HepG2 (cell line): ENCODE measurements around the gene ABCB8.

Experiments
- CREM ChIP-seq, 2 experiments: sonication (generic) in 1 of 2; formaldehyde crosslinking in 1 of 2; IDR thresholded peaks; 2 replicates each; pipeline versions ENCODE4 v1.4.0 to v1.6.1; 2016 to 2020; ENCODE audit warnings: antibody characterized with exemption in 1 of 2, mild to moderate bottlenecking in 1 of 2, missing genetic modification reagents in 1 of 2
- EP300 ChIP-seq, 3 experiments: sonication (generic) in 1 of 3; formaldehyde crosslinking in 1 of 3; IDR thresholded peaks; 2 replicates each; pipeline versions ENCODE4 v1.5.1 to v1.6.1; 2011 to 2020; ENCODE audit warnings: low read depth in 2 of 3, low read length in 2 of 3, borderline replicate concordance in 1 of 3, improper control_type of control experiment in 1 of 3, mild to moderate bottlenecking in 1 of 3, missing genetic modification reagents in 1 of 3, moderate library complexity in 1 of 3
- FOXM1 ChIP-seq: sonication (generic); formaldehyde crosslinking; IDR thresholded peaks from 2 replicates; pipeline ENCODE4 v1.5.0; 2020; ENCODE audit warnings: missing genetic modification reagents
- HNF4A ChIP-seq: sonication (generic); formaldehyde crosslinking; IDR thresholded peaks from 2 replicates; pipeline ENCODE4 v1.4.0; 2020; ENCODE audit warnings: missing genetic modification reagents
- KAT7 ChIP-seq: IDR thresholded peaks from 2 replicates; pipeline ENCODE4 v1.6.1; 2018; ENCODE audit warnings: borderline replicate concordance, missing compliant biosample characterization
- NFE2L1 ChIP-seq: sonication (generic); formaldehyde crosslinking; IDR thresholded peaks from 2 replicates; pipeline ENCODE4 v1.4.0; 2020; ENCODE audit warnings: missing genetic modification reagents, mild to moderate bottlenecking, borderline replicate concordance
- ZZZ3 ChIP-seq: sonication (generic); formaldehyde crosslinking; IDR thresholded peaks from 2 replicates; pipeline ENCODE4 v1.4.0; 2020; ENCODE audit warnings: missing genetic modification reagents, mild to moderate bottlenecking, borderline replicate concordance
- TF ChIP-seq, protein P1 (sequence below): sonication (generic); formaldehyde crosslinking; IDR thresholded peaks from 2 replicates; pipeline ENCODE4 v1.4.0; 2020; ENCODE audit warnings: missing genetic modification reagents
- TF ChIP-seq, protein P2 (sequence below): sonication (generic); formaldehyde crosslinking; IDR thresholded peaks from 2 replicates; pipeline ENCODE4 v1.4.0; 2020; ENCODE audit warnings: missing genetic modification reagents

DNA sequence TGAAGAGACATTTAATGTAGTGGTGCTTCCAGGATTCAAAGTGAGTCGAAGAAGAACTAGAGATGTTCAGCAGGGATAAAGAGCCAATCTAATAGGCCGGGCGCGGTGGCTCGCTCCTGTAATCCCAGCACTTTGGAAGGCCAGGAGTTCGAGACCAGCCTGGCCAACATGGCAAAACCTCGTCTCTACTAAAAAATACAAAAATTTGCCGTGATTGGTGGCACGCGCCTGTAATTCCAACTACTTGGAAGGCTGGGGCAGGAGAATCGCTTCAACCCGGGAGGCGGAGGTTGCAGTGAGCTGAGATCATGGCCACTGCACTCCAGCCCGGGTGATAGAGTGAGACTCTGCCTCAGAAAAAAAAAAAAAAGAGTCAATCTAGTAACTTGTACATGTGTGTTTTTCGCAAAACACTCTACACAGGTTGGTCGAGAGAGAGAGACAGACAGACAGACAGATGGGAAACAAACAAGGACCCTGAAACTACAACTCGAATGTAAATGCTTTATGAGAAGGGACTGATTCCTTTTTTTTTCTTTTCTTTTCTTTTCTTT, 775 bp downstream of the ABCB8 start:
- TF ChIP-seq HNF4A (CRISPR knock-in tag) (no peak), FOXM1 (no peak), KAT7 (CRISPR knock-in tag) (no peak), NFE2L1 (CRISPR knock-in tag) (no peak), ZZZ3 (CRISPR knock-in tag) (no peak), EP300 (IDR thresholded peaks at IDR 0.05; ENCODE audit: low read depth in 2 of 2, low read length in 2 of 2) (no peak), EP300 (CRISPR knock-in tag; IDR thresholded peaks at IDR 0.05; ENCODE audit: borderline replicate concordance) (no peak), CREM (IDR thresholded peaks at IDR 0.05) (no peak), CREM (CRISPR knock-in tag; IDR thresholded peaks at IDR 0.05) (no peak)
- TF ChIP-seq, protein P1, sequence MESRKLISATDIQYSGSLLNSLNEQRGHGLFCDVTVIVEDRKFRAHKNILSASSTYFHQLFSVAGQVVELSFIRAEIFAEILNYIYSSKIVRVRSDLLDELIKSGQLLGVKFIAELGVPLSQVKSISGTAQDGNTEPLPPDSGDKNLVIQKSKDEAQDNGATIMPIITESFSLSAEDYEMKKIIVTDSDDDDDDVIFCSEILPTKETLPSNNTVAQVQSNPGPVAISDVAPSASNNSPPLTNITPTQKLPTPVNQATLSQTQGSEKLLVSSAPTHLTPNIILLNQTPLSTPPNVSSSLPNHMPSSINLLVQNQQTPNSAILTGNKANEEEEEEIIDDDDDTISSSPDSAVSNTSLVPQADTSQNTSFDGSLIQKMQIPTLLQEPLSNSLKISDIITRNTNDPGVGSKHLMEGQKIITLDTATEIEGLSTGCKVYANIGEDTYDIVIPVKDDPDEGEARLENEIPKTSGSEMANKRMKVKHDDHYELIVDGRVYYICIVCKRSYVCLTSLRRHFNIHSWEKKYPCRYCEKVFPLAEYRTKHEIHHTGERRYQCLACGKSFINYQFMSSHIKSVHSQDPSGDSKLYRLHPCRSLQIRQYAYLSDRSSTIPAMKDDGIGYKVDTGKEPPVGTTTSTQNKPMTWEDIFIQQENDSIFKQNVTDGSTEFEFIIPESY (CRISPR knock-in tag): no peak
- TF ChIP-seq, protein P2, sequence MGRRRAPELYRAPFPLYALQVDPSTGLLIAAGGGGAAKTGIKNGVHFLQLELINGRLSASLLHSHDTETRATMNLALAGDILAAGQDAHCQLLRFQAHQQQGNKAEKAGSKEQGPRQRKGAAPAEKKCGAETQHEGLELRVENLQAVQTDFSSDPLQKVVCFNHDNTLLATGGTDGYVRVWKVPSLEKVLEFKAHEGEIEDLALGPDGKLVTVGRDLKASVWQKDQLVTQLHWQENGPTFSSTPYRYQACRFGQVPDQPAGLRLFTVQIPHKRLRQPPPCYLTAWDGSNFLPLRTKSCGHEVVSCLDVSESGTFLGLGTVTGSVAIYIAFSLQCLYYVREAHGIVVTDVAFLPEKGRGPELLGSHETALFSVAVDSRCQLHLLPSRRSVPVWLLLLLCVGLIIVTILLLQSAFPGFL (CRISPR knock-in tag): no peak
